ENCODE measurements around the gene GFM2.
A peak's percentile ranks its signal among the peaks of the same experiment; 100 is the strongest.
"Not testable (repeated sequence)": the region's sequence is repeated elsewhere in the genome, so short reads cannot be mapped to it uniquely, and the experiment has no call there.

Gene GFM2

GRCh38 chr5:74717596-74717995, 49.3 kb downstream of the GFM2 start:
- peak; percentile 41 for DNase-seq

GRCh38 chr5:74693191-74693590, 73.7 kb downstream of the GFM2 start:
- no peak for DNase-seq

- no peak for DNase-seq
Measured at GRCh38 chr5:74686962-74687751, 79.8 kb downstream of the GFM2 start.

GRCh38 chr5:74685979-74686631, 80.8 kb downstream of the GFM2 start:
- no peak for DNase-seq

- peak; percentile 26 for DNase-seq
Measured at GRCh38 chr5:74684900-74685851, 81.7 kb downstream of the GFM2 start, which contains the start of gene HEXB. Gene HEXB (plus strand): TSS chr5:74685233. CDS start chr5:74685261, 28 bp downstream.

- DNase-seq, result no peak
Measured at GRCh38 chr5:74679966-74680365, 87.0 kb downstream of the GFM2 start.

GRCh38 chr5:74679300-74679699, 87.6 kb downstream of the GFM2 start:
- not testable (repeated sequence) for DNase-seq

GRCh38 chr5:74678123-74678522, 88.8 kb downstream of the GFM2 start:
- not testable (repeated sequence) for DNase-seq

- not testable (repeated sequence) for DNase-seq
Measured at GRCh38 chr5:74676466-74676865, 90.5 kb downstream of the GFM2 start.

GRCh38 chr5:74673011-74673790, 93.7 kb downstream of the GFM2 start:
- DNase-seq, result no peak

- DNase-seq, result no peak
Measured at GRCh38 chr5:74672215-74672877, 94.6 kb downstream of the GFM2 start.

Measured in DMS153 (cell line).